HCT116 (cell line): Measurements from ENCODE around the gene DYRK1B.

ENCODE experiments used
- EZH2 ChIP-seq: fragments of 200-600 bp; sonication (generic); IDR thresholded peaks from 2 replicates; pipeline ENCODE4 v1.6.1; 2017; ENCODE audit warnings: antibody characterized with exemption, mixed run types
- JUND ChIP-seq: IDR thresholded peaks from 2 replicates; pipeline ENCODE4 v1.6.1; 2012
- POLR2A ChIP-seq: IDR thresholded peaks from 2 replicates; pipeline ENCODE4 v1.7.0; 2011; ENCODE audit warnings: borderline replicate concordance; ENCODE audit not compliant: insufficient read depth, insufficient read length; ENCODE audit errors: extremely low read depth
- POLR2AphosphoS5 ChIP-seq: IDR thresholded peaks from 2 replicates; pipeline ENCODE4 v1.6.1; 2011; ENCODE audit warnings: mild to moderate bottlenecking, low read depth, low read length, moderate library complexity
- RAD21 ChIP-seq: IDR thresholded peaks from 2 replicates; pipeline ENCODE4 v1.6.1; 2012; ENCODE audit warnings: low read depth, mild to moderate bottlenecking
- SIN3A ChIP-seq: IDR thresholded peaks from 2 replicates; pipeline ENCODE4 v1.6.1; 2012; ENCODE audit warnings: low read depth
- SP1 ChIP-seq: IDR thresholded peaks from 2 replicates; pipeline ENCODE4 v1.6.1; 2012; ENCODE audit warnings: low read depth
- SRF ChIP-seq: IDR thresholded peaks from 2 replicates; pipeline ENCODE4 v1.6.1; 2012; ENCODE audit warnings: low read depth
- ZFX ChIP-seq: fragments of 450-650 bp; IDR thresholded peaks from 2 replicates; pipeline ENCODE4 v1.6.1; 2017
- TF ChIP-seq, protein P1 (sequence below), 3 experiments: fragments of 200-600 bp in 1 of 3; sonication (generic) in 1 of 3; IDR thresholded peaks in 2 of 3; conservative IDR thresholded peaks in 1 of 3; 2 replicates each; pipeline ENCODE4 v1.5.1; 2012 to 2017; ENCODE audit warnings: low read depth in 2 of 3, low read length in 2 of 3, antibody characterized with exemption in 1 of 3, borderline replicate concordance in 1 of 3, control low read depth in 1 of 3, mild to moderate bottlenecking in 1 of 3, mixed read lengths in 1 of 3, mixed run types in 1 of 3, moderate library complexity in 1 of 3; ENCODE audit not compliant: insufficient read depth in 1 of 3

DNA sequence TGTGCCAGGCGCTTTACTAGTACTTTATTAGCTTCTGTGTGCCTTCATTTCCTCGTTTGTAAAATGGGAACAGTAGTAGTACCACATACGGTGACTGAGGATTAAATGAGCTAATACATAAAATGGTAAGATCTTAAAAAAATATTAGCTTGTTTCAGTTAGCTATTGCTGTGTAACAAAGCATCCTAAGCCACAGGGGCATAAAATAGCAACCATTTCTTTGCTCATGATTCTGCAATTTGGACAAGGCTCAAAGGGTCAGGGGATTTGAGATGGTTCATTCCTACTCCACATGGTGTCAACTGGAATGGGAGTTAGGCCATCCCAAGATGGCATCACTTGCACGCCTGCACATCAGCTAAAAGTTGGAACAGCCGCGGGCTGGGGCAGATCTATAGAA lies 13.3 kb downstream of the DYRK1B start:
- TF ChIP-seq, protein P1, sequence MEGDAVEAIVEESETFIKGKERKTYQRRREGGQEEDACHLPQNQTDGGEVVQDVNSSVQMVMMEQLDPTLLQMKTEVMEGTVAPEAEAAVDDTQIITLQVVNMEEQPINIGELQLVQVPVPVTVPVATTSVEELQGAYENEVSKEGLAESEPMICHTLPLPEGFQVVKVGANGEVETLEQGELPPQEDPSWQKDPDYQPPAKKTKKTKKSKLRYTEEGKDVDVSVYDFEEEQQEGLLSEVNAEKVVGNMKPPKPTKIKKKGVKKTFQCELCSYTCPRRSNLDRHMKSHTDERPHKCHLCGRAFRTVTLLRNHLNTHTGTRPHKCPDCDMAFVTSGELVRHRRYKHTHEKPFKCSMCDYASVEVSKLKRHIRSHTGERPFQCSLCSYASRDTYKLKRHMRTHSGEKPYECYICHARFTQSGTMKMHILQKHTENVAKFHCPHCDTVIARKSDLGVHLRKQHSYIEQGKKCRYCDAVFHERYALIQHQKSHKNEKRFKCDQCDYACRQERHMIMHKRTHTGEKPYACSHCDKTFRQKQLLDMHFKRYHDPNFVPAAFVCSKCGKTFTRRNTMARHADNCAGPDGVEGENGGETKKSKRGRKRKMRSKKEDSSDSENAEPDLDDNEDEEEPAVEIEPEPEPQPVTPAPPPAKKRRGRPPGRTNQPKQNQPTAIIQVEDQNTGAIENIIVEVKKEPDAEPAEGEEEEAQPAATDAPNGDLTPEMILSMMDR (IDR thresholded peaks at IDR 0.05 in 2 of 3, conservative IDR thresholded peaks at IDR 0.05 in 1 of 3; ENCODE audit: borderline replicate concordance in 1 of 3, insufficient read depth in 1 of 3, low read depth in 2 of 3, low read length in 2 of 3): no peak
- TF ChIP-seq EZH2 (no peak), JUND (no peak), SP1 (no peak), SRF (no peak), SIN3A (no peak), ZFX (no peak), POLR2A (no peak), POLR2AphosphoS5 (no peak), RAD21 (no peak)
